D721Med (cell line): ENCODE data around the gene PRR36.

Experiments used
- DNase-seq: peaks from one replicate; pipeline ENCODE4 v3.0.0; 2011; ENCODE audit warnings: low spot score; ENCODE audit not compliant: insufficient read length
- FAIRE-seq: peaks from 2 replicates; lab custom pipeline; 2011; peaks lifted over from hg19 to GRCh38; lab: Jason Lieb, UNC
- CTCF ChIP-seq: IDR thresholded peaks from 2 replicates; pipeline ENCODE4 v1.5.1; 2012; ENCODE audit warnings: mild to moderate bottlenecking, control low read depth; ENCODE audit not compliant: insufficient read depth; ENCODE audit errors: missing control alignments

PRR36 gene

DNA sequence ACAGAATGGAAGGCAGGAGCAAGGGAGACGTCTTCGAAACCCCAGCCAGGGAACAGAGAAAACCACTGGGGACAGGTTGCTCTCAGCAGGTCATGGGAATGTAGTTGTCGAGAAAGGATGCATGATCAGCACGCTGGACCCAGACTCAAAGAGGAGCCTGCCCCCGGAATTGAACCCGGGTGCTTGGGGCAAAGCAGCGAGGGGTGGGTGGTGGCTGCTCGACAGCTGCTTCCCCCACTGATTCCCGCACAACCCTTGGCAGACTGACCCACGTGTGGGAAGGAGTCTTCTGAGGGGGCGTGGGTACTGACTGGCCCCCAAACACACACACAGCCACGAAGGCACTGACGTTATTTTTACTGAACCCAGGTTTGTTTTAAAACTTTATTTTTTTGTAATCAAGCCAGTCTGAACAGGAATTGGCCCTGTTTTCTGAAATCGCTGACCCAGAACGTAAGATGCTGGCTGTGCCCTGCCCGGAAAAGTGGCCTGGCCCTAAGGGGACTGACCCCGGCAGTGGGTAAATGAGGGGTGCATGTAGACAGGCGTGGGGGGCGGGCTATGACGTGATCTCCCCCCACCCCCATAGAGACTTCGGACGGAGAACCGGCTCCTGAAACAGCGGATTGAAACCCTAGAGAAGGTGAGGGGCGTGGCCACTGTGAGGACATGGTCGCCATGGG is 18.6 kb downstream of the PRR36 start:
- TF ChIP-seq CTCF = no peak
- FAIRE-seq = no peak
- DNase-seq = no peak

- TF ChIP-seq CTCF = no peak
- DNase-seq (no peak), FAIRE-seq (no peak)
These were observed 20.4 kb downstream of the PRR36 start for GRCh38 chr19:7853770-7854128.

GRCh38 chr19:7852851-7853769 is 21.1 kb downstream of the PRR36 start:
- no peak for FAIRE-seq
- peak; percentile 58 for TF ChIP-seq CTCF
- DNase-seq = peak; percentile 99

- no peak for TF ChIP-seq CTCF
- DNase-seq (no peak), FAIRE-seq (no peak)
These were observed 22.3 kb downstream of the PRR36 start for GRCh38 chr19:7851623-7852500.

- FAIRE-seq (no peak), DNase-seq (no peak)
- no peak for TF ChIP-seq CTCF
These were observed 23.1 kb downstream of the PRR36 start for GRCh38 chr19:7850945-7851622.

DNA sequence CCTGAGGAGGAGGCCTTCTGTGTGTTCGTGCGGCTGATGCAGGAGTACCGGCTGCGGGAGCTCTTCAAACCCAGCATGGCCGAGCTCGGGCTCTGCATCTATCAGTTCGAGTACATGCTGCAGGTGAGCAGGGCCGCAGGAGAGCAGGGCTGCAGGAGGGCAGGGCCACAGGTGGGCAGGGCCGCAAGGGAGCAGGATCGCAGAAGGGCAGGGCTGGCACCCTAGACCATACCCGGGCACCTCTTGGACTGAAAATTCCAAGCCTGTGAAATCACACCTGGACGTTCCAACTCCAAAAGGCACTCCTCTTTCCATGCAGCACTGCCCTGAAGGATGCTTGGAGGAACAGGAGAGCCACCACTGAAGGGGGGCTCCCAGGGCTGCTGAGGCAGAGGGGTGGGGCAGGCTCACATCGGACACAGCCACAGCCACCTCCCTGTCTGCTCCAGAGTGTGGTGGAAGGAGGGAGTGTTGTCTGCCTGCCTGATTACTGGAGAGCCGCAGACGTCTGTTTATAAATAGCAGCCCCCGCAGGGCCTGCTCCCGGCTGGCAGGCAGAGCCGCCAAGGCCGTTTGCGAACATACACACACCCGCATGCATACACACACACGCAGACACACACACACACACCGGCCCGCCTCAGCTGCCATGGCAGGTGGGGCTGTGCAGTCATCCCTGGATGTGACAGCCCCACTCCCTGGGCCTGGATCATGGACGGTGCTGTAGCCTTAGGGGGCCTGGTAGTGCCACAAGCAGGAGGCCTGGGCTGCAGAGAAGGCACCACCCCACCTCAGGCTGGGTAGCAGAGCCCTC is 24.0 kb downstream of the PRR36 start:
- FAIRE-seq = no peak
- DNase-seq = no peak
- no peak for TF ChIP-seq CTCF
